Immature natural killer cell (primary cell): ENCODE measurements around the gene B9D1. TPM values are rescaled to one million over a fixed set of nuclear protein-coding genes. Genes with fewer than 3 reads are reported as not detected.

Experiments used
- DNase-seq, 3 donors: peaks; one replicate each; pipeline ENCODE4 v3.0.0; 2022; ENCODE audit warnings: mixed read lengths in 1 of 3
- H3K27ac Mint-ChIP-seq, 6 donors: one replicate each; pipeline ENCODE4 v1.8.0; 2020; ENCODE audit warnings: mixed read lengths in 6 of 6, mild to moderate bottlenecking in 5 of 6, inconsistent platforms in 4 of 6, moderate library complexity in 3 of 6
- H3K27me3 Mint-ChIP-seq, 3 donors: one replicate each; pipeline ENCODE4 v1.8.0; 2020 to 2021; ENCODE audit warnings: low read depth in 3 of 3, mild to moderate bottlenecking in 3 of 3, mixed read lengths in 3 of 3, moderate library complexity in 3 of 3, inconsistent platforms in 1 of 3
- H3K36me3 Mint-ChIP-seq, 3 donors: one replicate each; pipeline ENCODE4 v1.8.0; 2020; ENCODE audit warnings: mixed read lengths in 3 of 3, inconsistent platforms in 2 of 3, mild to moderate bottlenecking in 2 of 3
- H3K4me1 Mint-ChIP-seq, 2 donors: one replicate each; pipeline ENCODE4 v1.8.0; 2020; ENCODE audit warnings: inconsistent platforms in 2 of 2, mild to moderate bottlenecking in 2 of 2, mixed read lengths in 2 of 2, moderate library complexity in 1 of 2
- H3K4me3 Mint-ChIP-seq, 5 donors: one replicate each; pipeline ENCODE4 v1.8.0; 2020; ENCODE audit warnings: mild to moderate bottlenecking in 5 of 5, mixed read lengths in 5 of 5, inconsistent platforms in 3 of 5, moderate library complexity in 3 of 5
- H3K9me3 Mint-ChIP-seq, 6 donors: one replicate each; pipeline ENCODE4 v1.8.0; 2020; ENCODE audit warnings: mild to moderate bottlenecking in 6 of 6, mixed read lengths in 6 of 6, inconsistent platforms in 4 of 6, moderate library complexity in 3 of 6
- polyA plus RNA-seq, 3 donors: library from polyadenylated mRNA; unstranded; fragments of 300-500 nt; fragmentation: Illumina TruSeq; gene quantifications; one replicate each; pipeline ENCODE4 v1.2.3, GENCODE V29; 2021

Gene B9D1
- polyA plus RNA-seq, 3 donors from 2014 or later: 2.5 to 4.4 (median 2.5) TPM

DNA sequence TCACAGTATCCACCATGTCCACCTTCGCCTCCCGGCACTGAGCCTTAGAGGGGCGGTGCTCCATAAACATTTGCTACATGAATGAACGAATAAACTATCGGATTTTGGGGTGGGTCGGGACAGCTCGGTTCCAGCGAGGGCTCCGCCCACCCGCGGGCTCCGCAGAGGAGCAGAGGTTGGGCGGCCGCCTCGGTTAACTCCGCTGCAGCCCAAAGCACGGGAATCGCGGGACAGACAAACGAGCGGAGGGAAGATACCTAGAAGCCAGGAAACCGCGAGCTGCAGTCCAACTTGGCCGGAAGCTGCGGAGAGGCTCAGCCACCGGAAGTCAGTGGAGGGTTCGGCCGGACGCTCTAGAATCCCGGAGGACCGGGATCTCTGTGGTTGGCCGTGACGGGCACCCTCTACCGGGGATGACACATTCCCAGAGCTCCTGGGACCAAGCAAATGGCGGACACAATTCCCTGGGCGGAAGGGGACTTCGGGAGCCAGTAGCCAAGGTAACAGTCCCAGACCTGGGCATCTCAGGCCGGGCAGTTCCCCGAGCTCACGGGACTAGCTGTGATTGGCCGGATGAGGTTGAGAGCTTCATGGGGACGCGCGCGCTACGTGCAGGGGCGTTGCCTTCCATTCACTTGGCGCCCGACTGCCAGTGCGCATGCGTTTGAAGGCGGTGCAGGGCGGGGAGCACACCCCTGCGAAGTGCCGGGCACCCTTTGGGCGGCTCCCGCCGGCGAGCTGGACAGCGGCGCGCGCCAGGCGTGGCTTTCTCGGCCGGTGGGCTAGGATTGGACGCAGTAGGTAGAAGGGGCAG is 15.3 kb upstream of the B9D1 start:
- no peaks in the 10 kb centered on the region for H3K9me3 Mint-ChIP-seq
- H3K27me3 Mint-ChIP-seq: peaks cover 8 to 14% (median 11%) of the 10 kb centered on the region in 3 donors
- peak overlapping the region; percentile 92 to 98 (median 96) for H3K27ac Mint-ChIP-seq
- peaks cover 53 to 59% of the 10 kb centered on the region in 2 donors for H3K4me1 Mint-ChIP-seq
- peak overlapping the region; percentile 96 to 99 (median 98) for H3K4me3 Mint-ChIP-seq
- peak; percentile 98 to 99 (median 99) for DNase-seq
- peaks cover 8 to 26% (median 9%) of the 10 kb centered on the region in 3 donors for H3K36me3 Mint-ChIP-seq

DNA sequence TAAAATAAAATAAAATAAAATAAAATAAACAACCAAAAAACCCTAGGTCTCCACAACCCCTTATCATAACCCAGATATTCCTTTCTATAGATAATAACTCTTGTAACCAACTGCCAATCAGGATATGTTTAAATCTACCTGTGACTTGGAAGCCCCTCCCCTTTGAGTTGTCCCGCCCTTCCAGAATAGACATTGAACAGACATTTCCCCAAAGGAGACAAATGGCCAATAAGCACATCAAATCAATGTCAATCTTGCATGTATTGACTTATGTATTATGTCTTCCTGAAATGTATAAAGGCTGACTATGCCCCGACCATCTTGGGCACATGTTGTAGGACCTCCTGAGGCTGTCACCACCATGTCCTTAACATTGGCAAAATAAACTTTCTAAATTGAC is 14.3 kb upstream of the B9D1 start:
- DNase-seq: no peak
- Mint-ChIP-seq H3K27me3 (peaks cover 8 to 17% (median 12%) of the 10 kb centered on the region in 3 donors), H3K27ac (peak overlapping the region; percentile 92 to 98 (median 96)), H3K4me1 (peaks cover 63 to 69% of the 10 kb centered on the region in 2 donors), H3K36me3 (peaks cover 8 to 26% (median 9%) of the 10 kb centered on the region in 3 donors), H3K9me3 (no peaks in the 10 kb centered on the region), H3K4me3 (peak overlapping the region; percentile 96 to 99 (median 98))

DNA sequence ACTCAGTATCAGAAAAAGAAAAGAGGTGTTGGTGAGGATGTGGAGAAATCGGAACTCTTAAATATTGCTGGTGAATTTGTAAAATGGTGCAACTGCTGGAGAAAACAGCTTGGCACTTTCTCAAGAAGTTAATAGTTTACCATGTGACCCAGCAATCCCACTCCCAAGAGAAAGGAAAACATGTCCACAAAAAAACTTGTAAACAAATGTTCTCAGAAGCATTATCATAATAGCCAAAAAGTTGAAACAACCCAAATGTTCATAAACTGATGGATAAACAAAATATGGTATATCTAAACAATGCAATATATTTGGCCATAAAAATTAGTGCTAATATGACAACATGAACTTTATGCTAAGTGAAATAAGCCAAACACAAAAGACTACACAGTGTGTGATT is 13.2 kb upstream of the B9D1 start:
- H3K27me3 Mint-ChIP-seq: peaks cover 10 to 27% (median 20%) of the 10 kb centered on the region in 3 donors
- no peaks in the 10 kb centered on the region for H3K9me3 Mint-ChIP-seq
- no peak for DNase-seq
- peak overlapping the region in 2 of 6 donors; percentile 59 to 84 for H3K27ac Mint-ChIP-seq
- H3K4me3 Mint-ChIP-seq: peak overlapping the region; percentile 52 to 72 (median 64)
- peaks cover 73 to 77% of the 10 kb centered on the region in 2 donors for H3K4me1 Mint-ChIP-seq
- H3K36me3 Mint-ChIP-seq: peaks cover 7 to 17% (median 7%) of the 10 kb centered on the region in 3 donors

DNA sequence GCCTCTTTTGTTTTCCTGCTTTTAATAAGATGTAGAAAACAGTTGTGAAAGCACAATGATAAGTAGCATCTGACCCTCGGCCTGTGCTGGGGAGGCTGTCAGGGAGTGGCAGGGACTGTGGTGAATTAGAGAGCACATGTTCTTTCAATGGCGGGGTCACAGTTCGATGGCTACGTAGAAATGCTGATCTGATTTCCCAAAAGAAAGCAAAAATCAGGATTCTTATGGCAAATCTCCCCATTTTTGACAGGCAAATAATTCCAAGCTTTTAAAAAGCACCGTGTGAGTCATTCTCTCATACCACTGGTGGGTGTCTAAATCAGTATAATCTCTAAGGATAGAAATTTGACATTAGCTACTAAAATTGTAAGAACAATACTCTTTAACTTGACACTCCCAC is 11.6 kb upstream of the B9D1 start:
- Mint-ChIP-seq H3K27ac (peak overlapping the region in 2 of 6 donors; percentile 69 to 77), H3K4me3 (peak overlapping the region in 2 of 5 donors; percentile 18 to 38)

DNA sequence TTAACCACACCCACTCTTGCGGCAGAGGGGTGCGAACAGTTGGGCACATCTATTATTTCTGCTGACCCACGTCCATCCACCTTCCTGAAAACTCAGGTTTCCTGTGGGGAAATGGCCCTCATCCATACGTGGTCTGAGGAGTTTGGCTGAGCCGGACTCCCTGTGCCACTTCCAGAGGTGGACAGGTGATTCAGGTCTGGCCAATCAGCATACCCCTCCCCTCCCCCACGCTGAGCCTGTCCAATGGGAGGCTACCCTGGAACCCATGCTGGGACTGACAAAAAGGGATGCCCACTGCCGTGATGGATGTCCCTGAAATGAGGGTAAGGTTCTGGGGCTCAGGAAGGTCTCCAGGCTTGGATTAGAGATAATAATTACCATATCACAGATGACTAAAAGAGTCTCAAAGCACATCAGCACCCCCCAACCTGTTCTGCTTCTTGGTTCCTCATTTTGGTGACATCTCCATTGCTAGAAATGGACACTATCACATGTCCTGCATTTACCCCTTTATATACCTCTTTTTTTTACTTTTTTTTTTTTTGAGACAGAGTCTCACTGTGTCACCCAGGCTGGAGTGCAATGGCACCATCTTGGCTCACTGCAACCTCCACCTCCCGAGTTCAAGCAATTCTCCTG is 10.5 kb upstream of the B9D1 start:
- peaks cover 84 to 85% of the 10 kb centered on the region in 2 donors for H3K4me1 Mint-ChIP-seq
- peak overlapping the region in 3 of 5 donors; percentile 38 to 87 (median 38) for H3K4me3 Mint-ChIP-seq
- peak overlapping the region in 5 of 6 donors; percentile 28 to 98 (median 97) for H3K27ac Mint-ChIP-seq
- H3K9me3 Mint-ChIP-seq: peaks cover 0 to 2% (median 0%) of the 10 kb centered on the region in 6 donors
- peaks cover 5 to 39% (median 22%) of the 10 kb centered on the region in 3 donors for H3K27me3 Mint-ChIP-seq
- no peak for DNase-seq
- H3K36me3 Mint-ChIP-seq: peaks cover 0 to 7% (median 0%) of the 10 kb centered on the region in 3 donors

More for the DNA sequence above, 11.6 kb upstream of the B9D1 start:
- H3K4me1 Mint-ChIP-seq: peaks cover 77 to 78% of the 10 kb centered on the region in 2 donors
- H3K36me3 Mint-ChIP-seq: peaks cover 0 to 5% (median under 1%) of the 10 kb centered on the region in 3 donors
- no peak for DNase-seq
- H3K9me3 Mint-ChIP-seq: peaks cover 0 to 2% (median 0%) of the 10 kb centered on the region in 6 donors
- peaks cover 8 to 38% (median 24%) of the 10 kb centered on the region in 3 donors for H3K27me3 Mint-ChIP-seq

DNA sequence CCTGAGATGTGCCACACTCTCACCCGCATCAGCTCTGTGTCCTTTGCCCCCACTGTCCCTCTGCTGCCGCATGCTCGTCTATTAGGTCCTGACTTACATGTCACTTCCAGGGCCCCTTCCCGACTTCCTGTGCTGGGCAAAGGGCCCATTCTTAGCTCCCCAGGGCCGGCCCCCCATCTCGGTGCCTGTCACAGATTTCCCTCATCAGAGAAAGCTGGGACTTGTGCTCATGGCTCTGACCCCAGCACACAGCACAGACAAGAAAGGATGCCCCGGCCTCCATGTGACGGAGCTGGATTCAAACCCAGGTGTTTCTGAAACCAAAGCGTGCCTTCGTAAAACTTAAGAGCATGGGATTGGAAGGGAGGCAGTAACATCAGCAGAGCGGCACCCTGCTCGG is 9.9 kb upstream of the B9D1 start:
- Mint-ChIP-seq H3K27me3 (peaks cover 2 to 35% (median 17%) of the 10 kb centered on the region in 3 donors), H3K4me1 (peaks cover 87 to 88% of the 10 kb centered on the region in 2 donors), H3K36me3 (peaks cover 0 to 7% (median 0%) of the 10 kb centered on the region in 3 donors), H3K4me3 (peak overlapping the region; percentile 84 to 100 (median 88)), H3K27ac (peak overlapping the region; percentile 95 to 98 (median 97)), H3K9me3 (peaks cover 0 to 2% (median 0%) of the 10 kb centered on the region in 6 donors)
- DNase-seq: no peak

DNA sequence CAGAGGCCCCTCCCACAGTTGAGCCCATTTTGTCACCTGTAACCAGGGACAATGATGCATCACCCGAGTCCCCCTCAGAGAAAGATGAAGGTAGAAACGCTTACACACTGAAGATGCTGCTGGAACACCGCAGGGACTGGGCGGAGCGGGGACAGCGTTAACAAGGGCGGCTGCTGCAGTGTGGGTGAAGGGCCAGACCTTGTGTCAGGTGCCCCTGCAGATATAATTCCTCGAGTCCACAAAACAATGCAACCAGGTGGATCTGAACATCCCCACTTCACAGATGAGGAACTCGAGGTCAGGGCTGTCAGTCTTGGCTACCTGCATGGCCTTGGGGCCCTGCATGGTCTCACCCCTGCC is 9.5 kb upstream of the B9D1 start:
- Mint-ChIP-seq H3K4me1 (peaks cover 84 to 86% of the 10 kb centered on the region in 2 donors), H3K27ac (peak overlapping the region; percentile 95 to 98 (median 97)), H3K9me3 (peaks cover 0 to 2% (median 0%) of the 10 kb centered on the region in 6 donors), H3K36me3 (peaks cover 0 to 7% (median 0%) of the 10 kb centered on the region in 3 donors), H3K27me3 (peaks cover 2 to 34% (median 16%) of the 10 kb centered on the region in 3 donors), H3K4me3 (peak overlapping the region; percentile 84 to 100 (median 88))
- DNase-seq: no peak

DNA sequence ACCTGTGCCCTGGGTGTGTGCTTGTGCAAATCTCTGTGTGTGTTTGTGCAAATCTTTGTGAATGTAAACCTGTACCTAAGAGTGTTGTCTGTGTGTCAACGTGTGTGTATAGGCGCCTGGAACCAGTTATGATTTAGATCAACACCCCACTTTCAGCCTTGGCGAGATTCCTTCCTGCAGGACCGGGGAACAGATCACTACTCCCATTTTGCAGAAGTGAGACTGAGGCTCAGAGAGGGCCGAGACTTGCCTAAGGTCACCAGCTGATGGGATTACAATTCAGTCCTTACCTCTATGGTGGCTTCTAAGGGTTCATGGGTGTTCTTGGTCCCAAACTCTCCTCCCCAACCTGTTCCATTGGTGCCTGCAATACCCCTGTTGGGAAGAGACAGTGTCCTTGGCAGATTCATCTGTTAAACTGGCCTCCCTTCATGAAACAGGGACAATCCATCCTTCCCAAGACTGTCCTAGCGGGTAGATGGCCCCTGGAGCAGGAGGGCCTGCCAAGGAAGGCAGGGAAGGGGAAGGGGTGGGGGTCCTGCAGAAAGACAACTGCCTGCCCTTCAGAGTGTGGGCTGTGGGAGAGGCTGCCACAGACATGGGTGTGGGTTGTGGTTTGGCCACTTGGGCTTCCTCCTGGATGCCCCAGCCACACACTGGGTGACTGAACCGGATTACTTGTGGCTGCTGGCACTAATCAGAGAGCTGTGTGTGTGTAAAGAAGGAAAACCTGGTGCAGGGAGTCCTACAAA is 8.9 kb upstream of the B9D1 start:
- Mint-ChIP-seq H3K27ac (peak overlapping the region; percentile 95 to 98 (median 97)), H3K27me3 (peaks cover 2 to 32% (median 13%) of the 10 kb centered on the region in 3 donors), H3K9me3 (peaks cover 0 to 2% (median 0%) of the 10 kb centered on the region in 6 donors), H3K4me3 (peak overlapping the region; percentile 84 to 100 (median 88)), H3K36me3 (peaks cover 0 to 7% (median 0%) of the 10 kb centered on the region in 3 donors), H3K4me1 (peaks cover 84 to 87% of the 10 kb centered on the region in 2 donors)
- peak; percentile 48 to 62 (median 53) for DNase-seq

DNA sequence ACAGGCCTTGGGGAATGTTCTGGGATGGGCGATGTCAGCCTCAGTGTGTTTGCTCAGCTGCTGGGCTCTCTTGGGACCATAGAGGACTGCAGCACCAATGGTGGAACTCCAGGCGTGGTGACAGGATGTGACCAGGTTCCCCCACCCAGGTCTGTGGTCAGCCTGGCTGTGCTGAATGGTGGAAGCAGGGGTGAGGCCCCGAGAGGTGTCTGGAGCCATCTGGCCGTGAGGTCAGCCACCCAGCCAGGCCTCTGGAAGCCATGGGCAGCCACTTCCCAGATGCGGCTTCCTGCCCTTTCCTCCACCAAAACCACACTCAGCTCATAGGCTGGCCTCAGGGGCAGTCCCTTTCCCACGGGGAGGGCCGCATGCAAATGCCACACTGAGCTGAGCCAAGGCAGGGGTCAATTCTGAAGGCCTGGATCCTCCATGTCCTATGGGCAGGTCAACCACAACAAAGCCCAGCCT is 8.0 kb upstream of the B9D1 start:
- Mint-ChIP-seq H3K9me3 (peaks cover 0 to 2% (median 0%) of the 10 kb centered on the region in 6 donors), H3K4me1 (peaks cover 86 to 87% of the 10 kb centered on the region in 2 donors), H3K27me3 (peaks cover 2 to 32% (median 13%) of the 10 kb centered on the region in 3 donors), H3K4me3 (peak overlapping the region; percentile 84 to 100 (median 88)), H3K27ac (peak overlapping the region; percentile 95 to 98 (median 97)), H3K36me3 (peaks cover 0 to 7% (median 0%) of the 10 kb centered on the region in 3 donors)
- DNase-seq: peak; percentile 72 to 78 (median 75)

DNA sequence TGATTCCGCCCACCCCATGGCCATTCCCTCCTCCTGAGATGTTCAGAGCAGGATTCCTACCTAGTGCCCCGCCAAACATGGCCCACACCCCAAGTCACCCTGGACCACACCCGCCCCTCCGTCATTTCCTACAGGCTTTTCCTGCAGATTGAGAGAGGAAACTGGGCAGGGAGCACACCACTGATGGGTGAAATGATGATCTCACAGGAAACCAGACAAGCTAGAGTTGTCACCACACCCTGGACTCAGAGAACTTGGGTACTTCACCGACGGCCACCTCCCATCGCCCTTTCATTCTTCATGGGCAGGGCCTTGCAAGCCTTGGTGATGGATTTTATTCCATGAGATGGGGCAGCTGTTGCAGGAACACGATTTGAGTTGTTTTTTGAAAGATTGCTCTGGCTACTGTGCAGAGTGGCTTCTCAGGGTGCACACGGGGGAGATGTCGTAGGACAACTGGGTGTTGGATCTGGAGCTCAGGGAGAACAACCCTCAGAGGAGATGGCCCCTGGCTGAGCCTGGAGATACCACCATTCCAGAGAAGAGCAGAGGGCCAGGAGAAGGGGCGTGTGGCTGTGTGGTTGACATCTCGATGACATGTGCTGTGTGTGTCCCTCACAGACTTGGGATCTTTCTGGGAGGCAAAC is 7.4 kb upstream of the B9D1 start:
- Mint-ChIP-seq H3K4me3 (peak overlapping the region; percentile 84 to 100 (median 88)), H3K4me1 (peaks cover 87 to 88% of the 10 kb centered on the region in 2 donors), H3K27me3 (peaks cover 2 to 32% (median 13%) of the 10 kb centered on the region in 3 donors), H3K9me3 (peaks cover 0 to 2% (median 0%) of the 10 kb centered on the region in 6 donors), H3K36me3 (peaks cover 0 to 7% (median 0%) of the 10 kb centered on the region in 3 donors), H3K27ac (peak overlapping the region; percentile 95 to 98 (median 97))
- DNase-seq: peak; percentile 73 to 79 (median 73)

DNA sequence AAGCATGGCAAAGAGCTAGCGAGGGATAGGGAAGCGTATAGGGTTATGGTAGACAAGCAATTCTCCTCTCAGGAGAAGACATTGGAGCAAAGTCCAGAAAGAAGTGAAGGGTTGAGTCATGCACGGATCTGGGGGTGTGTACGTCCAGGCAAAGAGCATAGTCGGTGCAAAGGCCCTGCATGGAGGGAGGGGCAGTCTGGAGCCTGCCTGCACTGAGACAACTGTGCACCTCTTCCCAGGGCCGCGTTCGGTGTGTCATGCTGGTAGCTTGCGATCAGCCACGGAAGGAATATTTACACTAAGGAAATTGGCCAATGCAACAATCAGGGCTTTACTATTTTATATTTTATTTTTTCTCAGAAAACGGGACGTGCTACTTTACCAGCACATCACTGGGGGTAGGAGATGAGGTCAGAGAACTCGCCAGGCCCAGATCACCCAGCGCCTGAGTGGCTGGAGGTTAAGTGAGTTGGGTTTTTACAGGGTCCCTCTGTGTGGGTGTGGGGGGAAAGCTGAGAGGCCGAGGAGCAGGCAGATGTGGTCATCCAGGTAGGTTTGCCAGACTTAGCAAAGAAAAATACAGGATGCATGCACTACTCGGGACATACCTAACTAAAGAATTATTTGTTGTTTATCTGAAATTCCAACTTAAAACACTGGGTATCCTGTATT is 6.7 kb upstream of the B9D1 start:
- Mint-ChIP-seq H3K9me3 (peaks cover 0 to 2% (median 0%) of the 10 kb centered on the region in 6 donors), H3K27ac (peak overlapping the region; percentile 95 to 98 (median 97)), H3K36me3 (peaks cover 0 to 3% (median 0%) of the 10 kb centered on the region in 3 donors), H3K27me3 (peaks cover 2 to 29% (median 13%) of the 10 kb centered on the region in 3 donors), H3K4me3 (peak overlapping the region; percentile 84 to 100 (median 88)), H3K4me1 (peaks cover 85% of the 10 kb centered on the region in 2 donors)
- no peak for DNase-seq

DNA sequence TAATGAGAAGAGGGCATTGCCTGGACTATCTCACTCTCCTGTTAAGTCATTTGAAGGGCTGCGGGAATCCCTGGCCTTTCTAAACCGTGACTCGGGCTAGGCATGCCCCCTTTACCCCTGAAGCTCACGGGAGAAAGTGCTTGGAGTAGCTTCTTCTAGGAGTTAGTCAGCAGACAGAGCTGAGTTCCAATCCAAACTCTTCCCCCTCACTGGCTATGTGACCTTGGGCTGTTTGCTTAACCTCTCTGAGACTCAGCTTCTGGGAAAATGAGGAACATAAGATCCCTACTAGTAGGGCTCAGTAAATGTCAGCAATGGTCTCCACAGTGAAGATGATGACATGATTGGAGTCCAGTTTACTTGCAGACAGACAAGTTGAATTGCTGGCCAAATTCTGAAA is 5.7 kb upstream of the B9D1 start:
- Mint-ChIP-seq H3K27ac (peak overlapping the region; percentile 95 to 98 (median 97)), H3K9me3 (peaks cover 0 to 2% (median 0%) of the 10 kb centered on the region in 6 donors), H3K36me3 (peaks cover 0 to 3% (median 0%) of the 10 kb centered on the region in 3 donors), H3K4me3 (peak overlapping the region in 2 of 5 donors; percentile 14 to 84), H3K27me3 (peaks cover 2 to 29% (median 13%) of the 10 kb centered on the region in 3 donors), H3K4me1 (peaks cover 85 to 88% of the 10 kb centered on the region in 2 donors)
- no peak for DNase-seq
